ENCODE results near the gene TMEM101.

DNA sequence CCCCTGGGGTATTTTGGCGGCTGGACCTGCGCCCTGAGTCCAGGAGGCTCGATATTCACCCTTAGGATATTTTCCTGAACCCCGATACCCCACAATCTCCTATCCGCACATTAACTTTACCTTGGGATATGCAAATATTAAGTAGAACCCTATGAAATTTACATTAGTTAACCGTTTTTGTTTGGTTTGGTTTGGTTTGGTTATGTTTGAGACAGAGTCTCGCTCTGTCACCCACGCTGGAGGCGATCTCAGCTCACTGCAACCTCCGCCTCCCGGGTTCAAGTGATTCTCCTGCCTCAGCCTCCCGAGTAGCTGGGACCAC, 19.7 kb downstream of the TMEM101 start:
- TF ChIP-seq, protein P1, sequence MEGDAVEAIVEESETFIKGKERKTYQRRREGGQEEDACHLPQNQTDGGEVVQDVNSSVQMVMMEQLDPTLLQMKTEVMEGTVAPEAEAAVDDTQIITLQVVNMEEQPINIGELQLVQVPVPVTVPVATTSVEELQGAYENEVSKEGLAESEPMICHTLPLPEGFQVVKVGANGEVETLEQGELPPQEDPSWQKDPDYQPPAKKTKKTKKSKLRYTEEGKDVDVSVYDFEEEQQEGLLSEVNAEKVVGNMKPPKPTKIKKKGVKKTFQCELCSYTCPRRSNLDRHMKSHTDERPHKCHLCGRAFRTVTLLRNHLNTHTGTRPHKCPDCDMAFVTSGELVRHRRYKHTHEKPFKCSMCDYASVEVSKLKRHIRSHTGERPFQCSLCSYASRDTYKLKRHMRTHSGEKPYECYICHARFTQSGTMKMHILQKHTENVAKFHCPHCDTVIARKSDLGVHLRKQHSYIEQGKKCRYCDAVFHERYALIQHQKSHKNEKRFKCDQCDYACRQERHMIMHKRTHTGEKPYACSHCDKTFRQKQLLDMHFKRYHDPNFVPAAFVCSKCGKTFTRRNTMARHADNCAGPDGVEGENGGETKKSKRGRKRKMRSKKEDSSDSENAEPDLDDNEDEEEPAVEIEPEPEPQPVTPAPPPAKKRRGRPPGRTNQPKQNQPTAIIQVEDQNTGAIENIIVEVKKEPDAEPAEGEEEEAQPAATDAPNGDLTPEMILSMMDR (conservative IDR thresholded peaks at IDR 0.05; ENCODE audit: low read depth, low read length): no peak
- TF ChIP-seq EZH2 (IDR thresholded peaks at IDR 0.05; ENCODE audit: low read length, unreplicated experiment): no peak
- TF ChIP-seq EZH2phosphoT487 (IDR thresholded peaks at IDR 0.05; ENCODE audit: borderline replicate concordance, low read length): no peak
